Right kidney (tissue), 1 donor: ENCODE measurements around the gene TBL1X.

Source experiments
- DNase-seq: peaks from one replicate; pipeline ENCODE4 v3.0.0-alpha.2; 2016

TBL1X gene

GRCh38 chrX:9628779-9629493 is 164.1 kb downstream of the TBL1X start:
- no peak for DNase-seq

GRCh38 chrX:9634551-9634950 is 169.7 kb downstream of the TBL1X start:
- DNase-seq: no peak

- DNase-seq: no peak
Observed at GRCh38 chrX:9635368-9635767, 170.5 kb downstream of the TBL1X start.

DNA sequence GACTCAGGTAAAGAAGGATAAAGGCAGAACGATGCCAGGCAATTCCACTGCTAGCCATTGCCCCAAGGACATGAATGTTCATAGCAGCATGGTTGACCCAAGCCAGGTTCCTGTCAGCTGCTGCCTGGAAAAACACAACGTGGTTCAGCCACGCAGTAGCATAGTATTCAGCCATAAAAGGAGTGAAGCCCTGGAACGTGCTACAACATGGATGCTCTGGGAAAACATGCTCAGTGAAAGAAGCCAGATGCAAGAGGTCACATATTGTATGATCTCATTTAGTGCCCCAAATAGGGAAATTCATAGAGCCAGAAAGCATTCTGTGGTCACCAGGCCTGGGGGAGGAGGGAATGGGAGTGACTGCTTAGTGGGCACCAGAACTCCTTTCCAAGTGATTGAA is 170.9 kb downstream of the TBL1X start:
- no peak for DNase-seq

- no peak for DNase-seq
Observed at GRCh38 chrX:9638871-9639270, 174.0 kb downstream of the TBL1X start.

GRCh38 chrX:9642270-9642995 is 177.6 kb downstream of the TBL1X start:
- DNase-seq: no peak

GRCh38 chrX:9643807-9644206 is 178.9 kb downstream of the TBL1X start:
- no peak for DNase-seq

DNA sequence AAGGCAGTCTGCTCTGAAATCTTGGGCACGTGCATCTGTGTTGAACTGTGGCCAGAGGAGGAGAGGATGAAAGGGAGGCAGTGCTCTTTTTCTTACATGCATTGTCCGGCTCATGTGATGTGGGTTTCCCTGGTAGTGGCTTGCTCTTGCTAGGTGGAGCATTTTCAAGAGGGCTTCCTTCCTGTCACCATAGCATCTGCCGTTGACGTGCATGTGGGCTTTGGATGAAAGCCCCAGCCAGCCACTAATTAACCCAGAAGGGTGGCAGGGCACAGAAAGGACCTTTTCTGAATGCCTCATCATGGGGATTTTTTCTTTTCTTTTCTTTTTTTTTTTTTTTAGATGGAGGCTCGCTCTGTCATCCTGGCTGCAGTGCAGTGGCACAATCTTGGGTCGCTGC is 179.5 kb downstream of the TBL1X start:
- DNase-seq: no peak

- no peak for DNase-seq
Observed at GRCh38 chrX:9646471-9647224, 181.8 kb downstream of the TBL1X start.

DNA sequence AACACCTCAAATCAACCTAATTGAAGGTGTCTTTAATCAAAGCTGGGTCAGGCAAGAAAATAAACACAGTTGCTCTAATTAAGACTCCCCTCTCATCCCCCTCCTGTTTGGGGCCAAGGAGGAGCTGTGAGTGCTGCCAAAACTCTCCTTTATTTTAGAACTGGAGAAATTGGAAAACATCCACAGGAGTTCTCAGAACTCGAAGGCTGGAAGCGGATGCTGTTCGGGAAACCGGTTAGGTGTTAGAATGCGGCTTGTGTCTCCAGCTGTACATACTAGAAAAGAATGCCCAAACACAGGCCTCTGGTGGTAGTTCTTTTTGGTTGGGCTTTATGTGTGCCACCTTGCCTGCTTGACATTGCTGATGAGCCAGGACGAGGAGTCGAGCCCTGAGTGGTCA is 182.6 kb downstream of the TBL1X start:
- DNase-seq: no peak

GRCh38 chrX:9650091-9650490 is 185.2 kb downstream of the TBL1X start:
- DNase-seq: no peak

DNA sequence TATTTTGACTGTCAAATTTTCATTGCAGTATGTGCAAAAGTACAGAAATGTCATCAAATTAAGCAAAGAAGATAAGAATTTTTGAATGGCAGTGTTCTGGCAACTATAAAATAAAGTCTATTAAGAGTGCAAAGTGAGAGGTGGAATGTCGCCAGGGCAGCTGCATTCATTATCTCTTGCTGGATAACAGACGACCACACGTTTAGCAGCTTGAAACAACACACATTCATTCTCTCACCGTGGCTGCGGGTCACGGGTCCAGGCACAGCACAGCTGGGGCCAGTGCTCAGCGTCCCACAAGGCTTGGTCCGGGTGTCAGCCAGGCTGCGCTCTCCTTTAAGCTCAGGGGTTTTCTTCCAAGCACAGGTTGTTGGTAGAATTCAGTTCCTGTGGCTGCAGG is 186.9 kb downstream of the TBL1X start:
- no peak for DNase-seq

DNA sequence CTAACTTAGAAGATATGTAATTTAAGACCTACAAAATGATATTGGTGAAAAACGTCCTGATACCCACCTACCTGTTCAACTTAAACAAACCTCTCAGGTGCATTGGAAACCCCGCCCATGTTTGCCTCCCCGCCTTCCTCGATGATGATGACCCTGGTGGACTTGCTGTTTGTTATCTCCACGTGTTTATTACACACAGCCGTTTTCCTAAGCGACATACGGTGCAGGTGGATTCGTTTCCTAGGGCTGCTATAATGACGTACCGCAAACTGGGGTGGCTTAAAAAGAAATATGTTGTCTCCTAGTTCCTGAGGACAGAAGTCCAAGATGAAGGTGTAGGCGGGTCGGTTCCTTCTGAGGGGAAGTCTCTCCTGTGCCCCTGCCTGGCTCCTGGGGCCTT is 190.1 kb downstream of the TBL1X start:
- no peak for DNase-seq

- no peak for DNase-seq
Observed at GRCh38 chrX:9656277-9656676, 191.4 kb downstream of the TBL1X start.

- no peak for DNase-seq
Observed at GRCh38 chrX:9656871-9657270, 192.0 kb downstream of the TBL1X start.

GRCh38 chrX:9657590-9658256 is 192.9 kb downstream of the TBL1X start:
- DNase-seq: no peak

- no peak for DNase-seq
Observed at GRCh38 chrX:9658409-9658808, 193.6 kb downstream of the TBL1X start.

DNA sequence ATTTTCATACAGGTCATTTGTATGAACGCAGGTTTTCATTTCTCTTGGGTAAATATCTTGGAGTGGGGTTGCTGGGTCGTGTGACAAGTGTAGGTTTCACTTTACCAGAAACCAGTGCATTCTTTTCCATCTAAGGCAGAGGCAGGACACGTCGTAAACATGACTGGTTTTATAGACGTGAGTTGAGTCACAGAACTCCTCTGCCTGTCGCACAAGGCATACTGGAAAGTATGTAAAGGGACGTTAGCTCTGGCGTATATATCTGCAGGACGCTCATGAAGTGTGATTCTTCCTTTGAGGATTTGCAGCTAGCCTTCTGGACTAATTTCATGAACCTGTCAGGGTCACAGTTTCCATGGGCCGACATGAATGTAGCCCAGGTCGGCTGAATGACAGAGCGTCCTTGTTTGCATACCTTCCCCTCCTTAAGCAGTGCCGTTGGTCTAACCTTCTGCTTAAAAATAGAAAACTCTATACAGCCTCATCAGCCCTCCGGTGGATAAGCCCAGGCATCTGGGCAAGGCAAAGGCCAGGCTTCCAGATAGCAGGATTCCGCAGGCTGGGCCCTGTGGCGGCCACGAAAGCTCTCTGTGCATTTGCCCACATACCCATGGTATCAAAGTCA is 194.8 kb downstream of the TBL1X start:
- no peak for DNase-seq

GRCh38 chrX:9662148-9662547 is 197.3 kb downstream of the TBL1X start:
- no peak for DNase-seq

DNA sequence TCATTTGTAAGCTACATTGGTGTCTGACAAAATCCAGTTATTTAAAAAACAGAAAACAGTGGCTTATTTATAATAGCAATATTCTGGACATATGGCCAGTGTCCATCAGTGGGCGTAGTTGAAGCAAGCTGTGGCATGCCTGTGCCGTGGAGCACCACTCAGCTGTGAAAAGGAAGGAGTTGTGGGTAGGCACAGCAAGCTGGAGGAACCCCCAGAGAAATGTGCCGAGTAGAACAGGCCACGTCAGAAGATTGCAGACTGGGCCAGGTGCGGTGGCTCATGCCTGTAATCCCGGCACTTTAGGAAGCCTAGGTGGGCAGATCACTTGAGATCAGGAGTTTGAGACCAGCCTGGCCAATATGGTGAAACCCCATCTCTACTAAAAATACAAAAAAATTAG is 198.4 kb downstream of the TBL1X start:
- no peak for DNase-seq

DNA sequence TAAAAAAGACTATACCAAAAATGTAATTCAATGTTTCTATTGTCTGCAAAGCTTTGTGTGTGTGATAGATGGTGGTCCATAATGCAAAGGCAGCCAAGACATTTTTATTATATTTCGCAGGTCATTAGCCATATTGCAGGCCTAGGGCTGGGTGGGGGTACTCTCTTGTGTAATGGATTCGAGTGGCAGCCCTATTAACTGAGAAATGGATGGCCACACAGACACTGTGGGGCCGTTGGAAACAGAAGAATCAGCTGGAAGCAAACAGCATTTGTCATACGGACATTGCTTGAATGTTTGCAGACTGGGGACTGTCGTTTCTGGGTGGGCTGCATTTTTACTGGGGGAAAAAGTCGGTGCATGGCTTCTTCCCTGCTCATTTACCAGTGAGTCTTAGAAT is 199.4 kb downstream of the TBL1X start:
- no peak for DNase-seq

GRCh38 chrX:9665113-9665512 is 200.3 kb downstream of the TBL1X start:
- DNase-seq: no peak
